IPS-18c (cell line): ENCODE results near the gene TSKU.
A peak's percentile ranks its signal among the peaks of the same experiment; 100 is the strongest.

ENCODE experiments used
- H3K4me3 ChIP-seq: 2 replicates; pipeline ENCODE4 v1.7.0; 2013; ENCODE audit warnings: low read depth, mild to moderate bottlenecking, low read length, moderate library complexity; ENCODE audit not compliant: insufficient read depth
- H3K9me3 ChIP-seq: one replicate; pipeline ENCODE4 v1.6.1; 2013; ENCODE audit warnings: mild to moderate bottlenecking, low read length, moderate library complexity; ENCODE audit not compliant: control insufficient read depth, insufficient read depth

The TSKU gene

GRCh38 chr11:76792505-76793264, 9.5 kb downstream of the TSKU start:
- Histone ChIP-seq H3K4me3 (no peak overlapping the region), H3K9me3 (peaks cover 10% of the 10 kb centered on the region)

GRCh38 chr11:76793391-76794291, 10.5 kb downstream of the TSKU start:
- no peak overlapping the region for H3K4me3 ChIP-seq
- peaks cover 10% of the 10 kb centered on the region for H3K9me3 ChIP-seq

GRCh38 chr11:76794371-76795289, 11.5 kb downstream of the TSKU start:
- no peak overlapping the region for H3K4me3 ChIP-seq

GRCh38 chr11:76795290-76795935, 12.3 kb downstream of the TSKU start:
- Histone ChIP-seq H3K4me3 (no peak overlapping the region), H3K9me3 (peaks cover 10% of the 10 kb centered on the region)

More at GRCh38 chr11:76794371-76795289, 11.5 kb downstream of the TSKU start:
- H3K9me3 ChIP-seq: peaks cover 10% of the 10 kb centered on the region

- Histone ChIP-seq H3K4me3 (no peak overlapping the region), H3K9me3 (peaks cover 10% of the 10 kb centered on the region)
Measured at GRCh38 chr11:76795936-76796441, 12.8 kb downstream of the TSKU start.

- no peak overlapping the region for H3K4me3 ChIP-seq
Measured at GRCh38 chr11:76796511-76797198, 13.5 kb downstream of the TSKU start.

GRCh38 chr11:76797341-76798201, 14.4 kb downstream of the TSKU start:
- peaks cover 2% of the 10 kb centered on the region for H3K9me3 ChIP-seq
- H3K4me3 ChIP-seq: no peak overlapping the region

More at GRCh38 chr11:76796511-76797198, 13.5 kb downstream of the TSKU start:
- peaks cover 6% of the 10 kb centered on the region for H3K9me3 ChIP-seq

GRCh38 chr11:76798202-76798581, 15.0 kb downstream of the TSKU start:
- Histone ChIP-seq H3K9me3 (no peaks in the 10 kb centered on the region), H3K4me3 (no peak overlapping the region)

GRCh38 chr11:76798671-76799065, 15.5 kb downstream of the TSKU start:
- Histone ChIP-seq H3K4me3 (peak overlapping the region; percentile 42; the same call in 1 of the 2 replicates), H3K9me3 (no peaks in the 10 kb centered on the region)

GRCh38 chr11:76799066-76799804, 16.1 kb downstream of the TSKU start:
- peak overlapping the region; percentile 42 for H3K4me3 ChIP-seq

GRCh38 chr11:76800466-76801200, 17.5 kb downstream of the TSKU start:
- H3K4me3 ChIP-seq: no peak overlapping the region

More at GRCh38 chr11:76799066-76799804, 16.1 kb downstream of the TSKU start:
- H3K9me3 ChIP-seq: no peaks in the 10 kb centered on the region

GRCh38 chr11:76801225-76801624, 18.1 kb downstream of the TSKU start:
- Histone ChIP-seq H3K9me3 (no peaks in the 10 kb centered on the region), H3K4me3 (no peak overlapping the region)

More at GRCh38 chr11:76800466-76801200, 17.5 kb downstream of the TSKU start:
- H3K9me3 ChIP-seq: no peaks in the 10 kb centered on the region

- H3K9me3 ChIP-seq: no peaks in the 10 kb centered on the region
Measured at GRCh38 chr11:76801736-76802135, 18.6 kb downstream of the TSKU start.

GRCh38 chr11:76802151-76802550, 19.0 kb downstream of the TSKU start:
- Histone ChIP-seq H3K4me3 (no peak overlapping the region), H3K9me3 (no peaks in the 10 kb centered on the region)

More at GRCh38 chr11:76801736-76802135, 18.6 kb downstream of the TSKU start:
- H3K4me3 ChIP-seq: no peak overlapping the region
